Vagina (tissue), 2 donors: ENCODE data around the gene ZNF443.

Source experiments
- POLR2A ChIP-seq, 2 donors: fragments of 450-650 bp; IDR thresholded peaks; one replicate each; pipeline ENCODE4 v1.6.1; 2017; ENCODE audit warnings: antibody characterized with exemption in 2 of 2, mild to moderate bottlenecking in 2 of 2, moderate library complexity in 2 of 2
- POLR2AphosphoS5 ChIP-seq, 2 donors: sonication (generic); formaldehyde crosslinking; IDR thresholded peaks; one replicate each; pipeline ENCODE4 v1.9.0; 2017; ENCODE audit warnings: antibody characterized with exemption in 2 of 2, mild to moderate bottlenecking in 2 of 2, low read depth in 1 of 2; ENCODE audit not compliant: insufficient read depth in 1 of 2
- TF ChIP-seq, protein P1 (sequence below), 3 experiments: fragments of 450-650 bp in 2 of 3; fragments of 200-600 bp in 1 of 3; sonication (generic) in 1 of 3; IDR thresholded peaks; one replicate each; pipeline ENCODE4 v1.5.1; 2017 to 2019; ENCODE audit warnings: antibody characterized with exemption in 3 of 3, mild to moderate bottlenecking in 2 of 3, moderate library complexity in 2 of 3

DNA sequence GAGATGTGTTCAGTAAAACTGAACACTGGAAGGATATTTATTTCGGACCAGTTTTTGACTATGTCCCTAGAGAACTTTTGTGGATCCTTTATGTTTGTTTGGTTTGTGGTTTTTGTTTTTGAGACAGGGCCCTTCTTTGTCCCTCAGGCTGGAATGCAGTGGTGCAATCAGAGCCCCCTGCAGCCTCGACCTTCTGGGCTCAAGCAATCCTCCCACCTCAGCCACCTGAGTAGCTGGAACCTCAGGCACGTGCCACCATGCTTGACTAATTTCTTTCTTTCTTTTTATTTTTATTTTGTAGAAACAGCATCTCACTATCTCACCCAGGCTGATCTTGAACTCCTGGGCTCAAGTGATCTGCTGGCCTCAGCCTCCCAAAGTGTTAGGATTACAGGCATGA lies 44.8 kb upstream of the ZNF443 start:
- TF ChIP-seq, protein P1, sequence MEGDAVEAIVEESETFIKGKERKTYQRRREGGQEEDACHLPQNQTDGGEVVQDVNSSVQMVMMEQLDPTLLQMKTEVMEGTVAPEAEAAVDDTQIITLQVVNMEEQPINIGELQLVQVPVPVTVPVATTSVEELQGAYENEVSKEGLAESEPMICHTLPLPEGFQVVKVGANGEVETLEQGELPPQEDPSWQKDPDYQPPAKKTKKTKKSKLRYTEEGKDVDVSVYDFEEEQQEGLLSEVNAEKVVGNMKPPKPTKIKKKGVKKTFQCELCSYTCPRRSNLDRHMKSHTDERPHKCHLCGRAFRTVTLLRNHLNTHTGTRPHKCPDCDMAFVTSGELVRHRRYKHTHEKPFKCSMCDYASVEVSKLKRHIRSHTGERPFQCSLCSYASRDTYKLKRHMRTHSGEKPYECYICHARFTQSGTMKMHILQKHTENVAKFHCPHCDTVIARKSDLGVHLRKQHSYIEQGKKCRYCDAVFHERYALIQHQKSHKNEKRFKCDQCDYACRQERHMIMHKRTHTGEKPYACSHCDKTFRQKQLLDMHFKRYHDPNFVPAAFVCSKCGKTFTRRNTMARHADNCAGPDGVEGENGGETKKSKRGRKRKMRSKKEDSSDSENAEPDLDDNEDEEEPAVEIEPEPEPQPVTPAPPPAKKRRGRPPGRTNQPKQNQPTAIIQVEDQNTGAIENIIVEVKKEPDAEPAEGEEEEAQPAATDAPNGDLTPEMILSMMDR (IDR thresholded peaks at IDR 0.05): no peak
- TF ChIP-seq POLR2A (IDR thresholded peaks at IDR 0.05) (no peak), POLR2AphosphoS5 (IDR thresholded peaks at IDR 0.05; ENCODE audit: insufficient read depth in 1 of 2, low read depth in 1 of 2) (no peak)
